GOT3 (cell line): ENCODE measurements around the gene SSH2.

Source experiments
- DNase-seq: peaks from one replicate; lab custom pipeline; 2025; ENCODE audit warnings: mixed read lengths; lab: John Stamatoyannopoulos, UW

The SSH2 gene

GRCh38 chr17:29622337-29623282 lies 307.4 kb downstream of the SSH2 start, which contains the start of gene CORO6:
Gene CORO6 (minus strand): TSS chr17:29622912. CDS start chr17:29621421, 1,491 bp downstream.
- DNase-seq: no peak

GRCh38 chr17:29621751-29622194 lies 308.3 kb downstream of the SSH2 start:
- DNase-seq: no peak

GRCh38 chr17:29620779-29621500 lies 309.1 kb downstream of the SSH2 start:
- DNase-seq: no peak

- DNase-seq: no peak
Measured at GRCh38 chr17:29620271-29620670, 309.8 kb downstream of the SSH2 start.

- DNase-seq: no peak
Measured at GRCh38 chr17:29619251-29619650, 310.8 kb downstream of the SSH2 start.

- DNase-seq: no peak
Measured at GRCh38 chr17:29618272-29619065, 311.6 kb downstream of the SSH2 start.

GRCh38 chr17:29617481-29618271 lies 312.4 kb downstream of the SSH2 start:
- no peak for DNase-seq

GRCh38 chr17:29617125-29617480 lies 312.9 kb downstream of the SSH2 start:
- no peak for DNase-seq

GRCh38 chr17:29616300-29617048 lies 313.6 kb downstream of the SSH2 start:
- DNase-seq: no peak

GRCh38 chr17:29615492-29616299 lies 314.3 kb downstream of the SSH2 start:
- DNase-seq: peak; percentile 43

GRCh38 chr17:29615048-29615385 lies 315.0 kb downstream of the SSH2 start:
- no peak for DNase-seq

GRCh38 chr17:29614349-29615047 lies 315.5 kb downstream of the SSH2 start:
- no peak for DNase-seq

- DNase-seq: no peak
Measured at GRCh38 chr17:29613856-29614255, 316.2 kb downstream of the SSH2 start.

GRCh38 chr17:29613352-29613837 lies 316.6 kb downstream of the SSH2 start:
- no peak for DNase-seq

GRCh38 chr17:29612404-29613280 lies 317.4 kb downstream of the SSH2 start:
- DNase-seq: no peak

- DNase-seq: no peak
Measured at GRCh38 chr17:29612094-29612403, 318.0 kb downstream of the SSH2 start.

GRCh38 chr17:29611351-29612093 lies 318.5 kb downstream of the SSH2 start:
- no peak for DNase-seq
